SKM-1 (cell line): ENCODE measurements around the gene ARHGAP26.

Experiments used
- DNase-seq: peaks from one replicate; lab custom pipeline; 2025; ENCODE audit not compliant: unreplicated experiment; lab: John Stamatoyannopoulos, UW

Gene ARHGAP26

DNA sequence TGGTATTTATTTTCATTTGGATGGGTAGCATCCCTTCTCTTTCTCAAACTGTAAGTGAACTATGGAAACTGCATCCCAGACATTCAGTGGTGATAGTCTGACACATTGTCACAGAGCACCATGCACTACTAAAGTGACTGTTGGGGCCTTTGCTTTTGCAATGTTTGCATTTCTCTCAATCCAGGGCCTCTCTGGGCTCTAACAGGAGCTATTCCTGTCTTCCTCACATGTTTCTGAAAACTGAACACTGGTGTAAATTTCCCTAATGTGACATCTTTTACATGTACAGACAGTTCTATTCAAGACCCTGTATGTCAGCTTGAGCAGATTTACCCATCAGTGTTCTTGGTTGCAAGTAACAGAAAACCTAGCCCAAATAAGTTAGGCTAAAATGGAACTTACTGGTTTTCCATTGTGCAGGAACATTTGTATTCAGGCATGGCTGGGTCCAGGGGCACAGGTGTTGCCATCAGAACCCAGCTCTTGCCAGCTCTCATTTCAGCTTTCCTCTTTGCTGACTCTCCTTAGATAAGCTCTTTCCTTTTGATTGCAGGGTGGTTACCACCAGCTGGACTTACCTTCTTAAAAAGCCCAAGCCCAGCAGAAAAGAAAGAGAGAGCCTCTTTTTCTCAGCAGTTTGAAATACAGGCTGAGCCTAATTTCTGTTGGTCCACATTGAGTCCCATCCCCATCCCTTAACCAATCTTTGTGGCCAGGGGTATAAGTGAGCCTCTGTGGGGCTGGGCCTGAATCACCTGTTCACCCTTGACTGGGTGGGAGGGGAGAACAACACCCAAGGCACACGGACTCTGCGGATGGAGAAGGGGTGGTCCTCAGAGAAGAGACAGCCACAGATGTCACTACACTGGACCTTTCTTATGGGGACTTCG lies 399.0 kb downstream of the ARHGAP26 start:
- DNase-seq, result no peak

DNA sequence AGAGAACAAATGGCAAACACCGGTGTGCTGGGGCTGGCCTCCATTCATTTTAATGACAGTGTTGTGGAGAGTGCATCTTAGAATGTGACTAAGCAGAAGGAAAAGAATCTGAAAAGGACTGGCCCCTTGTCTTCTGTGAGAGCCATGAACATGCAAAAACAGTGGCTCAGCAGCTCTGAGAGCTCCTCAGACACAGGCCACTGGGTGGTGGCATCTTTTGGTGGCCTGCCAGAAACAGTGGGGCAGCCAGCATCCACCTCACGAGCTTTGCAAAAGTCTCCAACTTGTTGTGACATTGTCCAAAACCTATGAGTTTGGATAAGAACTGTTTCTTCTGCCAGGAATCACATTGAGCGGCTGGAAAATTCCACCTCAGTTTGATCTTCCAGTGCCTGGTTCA lies 399.9 kb downstream of the ARHGAP26 start:
- DNase-seq, result no peak

DNA sequence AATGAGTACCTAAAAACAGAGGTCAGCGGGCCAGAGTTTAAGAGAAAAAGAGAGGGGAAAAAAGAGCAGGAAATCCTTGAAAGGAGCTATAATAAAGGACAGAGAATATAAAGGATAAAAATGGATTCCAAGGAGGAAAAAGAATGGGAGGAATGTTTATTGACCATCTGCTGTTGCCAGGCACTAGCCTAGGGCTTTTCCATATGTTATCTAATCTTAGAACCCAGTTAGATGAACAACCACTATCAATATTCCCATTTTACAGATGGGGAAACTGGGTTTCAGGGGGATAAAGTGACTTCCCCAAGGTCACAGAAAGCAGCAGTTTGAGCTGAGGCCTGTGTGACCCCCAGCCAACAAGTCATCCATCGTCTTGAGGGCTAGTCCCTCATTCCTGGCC lies 400.8 kb downstream of the ARHGAP26 start:
- no peak for DNase-seq

DNA sequence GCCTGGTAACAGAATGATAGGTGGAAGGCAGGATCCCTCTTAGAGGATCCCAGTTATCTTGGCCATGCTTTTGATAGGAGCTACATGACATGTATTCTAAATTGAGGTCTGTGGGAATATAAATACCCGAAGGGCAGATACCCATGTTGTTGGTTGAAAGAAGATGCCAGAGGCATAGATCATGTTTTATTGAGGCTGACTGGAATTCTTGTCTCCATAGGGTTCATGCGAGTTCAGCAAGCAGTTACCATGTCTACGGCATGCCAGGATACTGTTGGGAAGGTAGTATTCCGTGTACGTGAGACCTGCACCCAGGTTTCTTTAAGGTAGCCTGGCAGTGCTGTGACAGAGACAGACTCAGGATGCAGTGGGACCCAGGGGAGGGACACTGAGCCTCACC lies 402.6 kb downstream of the ARHGAP26 start:
- DNase-seq, result no peak

- DNase-seq, result no peak
Measured at GRCh38 chr5:143173139-143173889, 403.1 kb downstream of the ARHGAP26 start.

- no peak for DNase-seq
Measured at GRCh38 chr5:143174714-143175398, 404.7 kb downstream of the ARHGAP26 start.

GRCh38 chr5:143176048-143176447 lies 405.9 kb downstream of the ARHGAP26 start:
- peak; percentile 4 for DNase-seq

DNA sequence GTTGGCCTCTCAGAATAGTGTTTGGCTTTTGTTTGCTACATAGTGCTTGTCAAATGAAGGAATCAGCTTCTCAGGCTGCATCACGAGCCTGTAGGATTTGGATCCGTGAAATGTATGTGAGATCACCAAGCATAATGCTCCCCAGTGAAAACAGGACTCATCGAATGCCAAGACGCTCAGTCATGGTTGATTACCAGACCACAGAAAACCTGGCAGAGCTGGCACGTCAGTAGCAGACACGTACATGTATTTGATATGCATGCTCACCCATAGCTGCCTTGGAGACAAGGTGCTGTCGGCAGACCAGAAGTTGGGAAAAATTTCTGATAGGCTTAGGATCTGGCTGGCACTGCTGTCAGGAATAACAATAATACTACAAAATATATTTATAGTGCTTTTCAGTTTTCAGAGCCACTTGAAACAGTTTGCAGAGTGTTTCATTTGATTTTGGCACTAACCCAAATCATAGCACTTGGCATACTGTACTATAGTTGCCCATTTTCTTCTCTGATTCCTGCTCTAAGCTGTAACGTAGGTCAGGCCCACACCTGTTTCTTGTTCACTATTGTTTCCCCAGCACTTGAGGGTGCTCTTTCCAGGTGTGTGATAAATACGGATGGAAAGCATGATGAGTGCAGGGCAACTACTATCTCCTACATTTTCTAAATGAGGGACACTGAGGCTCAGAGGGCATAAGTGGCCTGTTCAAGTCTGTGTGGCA lies 407.2 kb downstream of the ARHGAP26 start:
- DNase-seq, result no peak

- no peak for DNase-seq
Measured at GRCh38 chr5:143179126-143179740, 409.1 kb downstream of the ARHGAP26 start.

- no peak for DNase-seq
Measured at GRCh38 chr5:143180751-143181150, 410.6 kb downstream of the ARHGAP26 start.

DNA sequence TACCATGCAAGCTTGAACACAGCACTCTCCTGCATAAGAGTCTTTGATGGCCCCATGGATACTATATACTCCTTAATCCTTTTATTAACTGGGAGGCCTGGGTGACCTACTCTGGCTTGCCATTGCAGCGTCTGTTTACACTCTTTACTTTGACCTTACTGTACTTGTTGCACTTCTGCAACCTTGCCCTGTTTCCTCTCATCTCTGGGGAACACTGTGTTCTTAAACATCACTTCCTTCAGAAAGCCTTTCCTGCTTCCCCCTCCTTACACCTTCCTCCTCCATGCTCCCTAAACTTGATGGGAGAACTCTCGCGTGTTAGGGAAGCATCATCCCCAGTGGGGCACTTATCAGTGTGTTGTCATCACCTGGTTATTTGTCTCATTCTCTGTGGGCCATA lies 411.0 kb downstream of the ARHGAP26 start:
- no peak for DNase-seq

GRCh38 chr5:143182106-143182505 lies 411.9 kb downstream of the ARHGAP26 start:
- no peak for DNase-seq

GRCh38 chr5:143182901-143183820 lies 413.0 kb downstream of the ARHGAP26 start:
- DNase-seq, result no peak

- DNase-seq, result no peak
Measured at GRCh38 chr5:143183989-143184388, 413.8 kb downstream of the ARHGAP26 start.

GRCh38 chr5:143186623-143187022 lies 416.4 kb downstream of the ARHGAP26 start:
- DNase-seq, result no peak

- no peak for DNase-seq
Measured at GRCh38 chr5:143187495-143187894, 417.3 kb downstream of the ARHGAP26 start.

DNA sequence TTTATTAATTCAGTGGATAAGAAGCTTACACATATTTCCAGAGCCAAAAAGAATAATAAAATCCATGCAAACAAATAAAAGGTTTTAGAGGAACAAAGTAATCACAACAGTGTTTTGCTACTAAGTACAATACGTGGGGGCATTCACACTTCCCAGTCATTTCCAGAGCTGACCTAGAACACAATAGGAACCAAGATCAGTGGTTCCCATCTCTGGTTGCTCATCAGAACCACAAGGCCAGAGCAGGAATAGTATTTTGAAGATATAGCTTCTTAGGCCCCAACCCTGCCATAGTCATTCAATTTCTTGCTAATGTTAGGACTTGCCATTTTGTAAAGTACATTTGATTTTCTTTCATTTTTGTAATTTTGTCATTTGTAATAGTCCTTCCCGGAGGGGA lies 417.9 kb downstream of the ARHGAP26 start:
- DNase-seq, result no peak

GRCh38 chr5:143188692-143189091 lies 418.5 kb downstream of the ARHGAP26 start:
- DNase-seq, result no peak

DNA sequence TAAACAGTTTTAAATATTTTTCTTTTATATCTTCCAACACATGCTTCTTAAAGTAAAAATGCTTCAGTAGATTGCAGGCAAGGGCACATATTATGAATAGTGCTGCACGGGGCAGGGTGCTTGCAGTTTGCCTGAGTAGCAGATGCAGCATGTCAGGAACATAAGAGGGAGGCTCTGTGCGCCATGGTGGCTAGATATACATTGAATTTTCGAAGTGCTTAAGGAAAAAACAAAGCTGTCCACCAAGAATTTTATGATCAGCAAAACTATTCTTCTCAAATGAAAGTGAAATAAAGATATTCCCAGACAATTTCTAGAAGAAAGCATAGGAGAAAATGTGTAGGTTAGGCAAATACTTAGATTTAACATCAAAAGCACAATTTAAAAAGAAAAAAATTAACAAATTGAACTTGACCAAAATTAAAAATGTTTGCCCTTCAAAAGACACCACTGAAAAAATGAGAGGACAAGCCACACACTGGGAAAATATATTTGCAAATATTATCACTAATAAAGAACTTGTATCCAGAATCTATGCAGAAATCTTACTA lies 420.2 kb downstream of the ARHGAP26 start:
- no peak for DNase-seq
